NCI-H774 (cell line): ENCODE data around the gene PITPNC1.
"Not testable (repeated sequence)": the region's sequence is repeated elsewhere in the genome, so short reads cannot be mapped to it uniquely, and the experiment has no call there.

Source experiments
- DNase-seq: peaks from one replicate; lab custom pipeline; 2025; lab: John Stamatoyannopoulos, UW

The PITPNC1 gene

DNA sequence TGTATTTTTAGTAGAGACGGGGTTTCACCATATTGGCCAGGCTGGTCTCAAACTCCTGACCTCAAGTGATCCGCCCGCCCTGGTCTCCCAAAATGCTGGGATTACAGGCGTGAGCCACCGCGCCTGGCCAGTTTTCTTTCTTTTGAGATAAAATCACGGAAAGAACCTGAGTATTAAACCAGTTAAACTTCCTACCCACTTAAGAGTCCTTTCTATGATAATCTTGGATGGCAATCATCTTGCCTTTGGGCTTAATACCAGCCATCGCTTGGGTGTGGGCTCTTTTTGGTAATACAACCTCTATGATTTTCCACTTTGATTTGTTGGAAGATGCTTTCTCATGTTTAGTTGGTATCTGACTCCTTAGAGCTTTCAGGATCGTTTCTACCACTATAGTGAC is 24.0 kb downstream of the PITPNC1 start:
- no peak for DNase-seq

GRCh38 chr17:67401598-67402504 is 24.8 kb downstream of the PITPNC1 start:
- no peak for DNase-seq

- no peak for DNase-seq
Observed at GRCh38 chr17:67403065-67403464, 26.0 kb downstream of the PITPNC1 start.

- DNase-seq, result no peak
Observed at GRCh38 chr17:67403483-67403882, 26.4 kb downstream of the PITPNC1 start.

DNA sequence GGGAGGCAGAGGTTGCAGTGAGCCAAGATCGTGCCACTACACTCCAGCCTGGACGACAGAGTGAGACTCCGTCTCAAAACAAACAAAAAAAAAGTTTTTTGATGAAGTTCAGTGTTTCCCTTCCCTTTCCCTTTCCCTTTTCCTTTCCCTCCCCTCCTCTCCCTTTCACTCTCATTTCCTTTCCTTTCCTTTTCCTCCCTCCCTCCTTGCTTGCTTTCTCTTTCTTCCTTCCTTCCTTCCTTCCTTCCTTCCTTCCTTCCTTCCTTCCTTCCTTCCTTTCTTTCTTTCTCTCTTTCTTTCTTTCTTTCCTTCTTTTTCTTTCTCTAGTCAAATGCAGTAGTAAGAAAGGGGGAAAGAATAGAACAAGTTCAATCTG is 31.4 kb downstream of the PITPNC1 start:
- not testable (repeated sequence) for DNase-seq

- no peak for DNase-seq
Observed at GRCh38 chr17:67411397-67411796, 34.3 kb downstream of the PITPNC1 start.

GRCh38 chr17:67412032-67412431 is 35.0 kb downstream of the PITPNC1 start:
- DNase-seq, result no peak

DNA sequence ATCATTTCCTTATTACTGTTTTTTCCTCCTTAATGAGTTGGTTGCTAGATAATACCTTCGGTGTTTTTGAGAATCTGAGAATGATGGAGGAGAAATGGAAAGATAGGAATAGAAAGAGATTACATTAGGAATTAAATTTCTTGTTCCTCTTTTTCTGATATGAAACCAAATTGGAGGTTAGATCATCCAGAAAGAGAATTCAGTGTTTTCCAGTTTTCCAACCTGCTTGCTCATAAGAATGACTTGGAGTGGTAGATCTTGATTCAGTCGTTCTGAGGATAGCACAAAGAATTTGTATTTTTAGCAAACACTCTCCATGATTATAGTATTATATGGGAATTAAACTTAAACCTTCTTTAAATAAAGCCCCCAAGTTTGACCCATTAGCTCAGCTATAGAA is 35.9 kb downstream of the PITPNC1 start:
- DNase-seq, result no peak

DNA sequence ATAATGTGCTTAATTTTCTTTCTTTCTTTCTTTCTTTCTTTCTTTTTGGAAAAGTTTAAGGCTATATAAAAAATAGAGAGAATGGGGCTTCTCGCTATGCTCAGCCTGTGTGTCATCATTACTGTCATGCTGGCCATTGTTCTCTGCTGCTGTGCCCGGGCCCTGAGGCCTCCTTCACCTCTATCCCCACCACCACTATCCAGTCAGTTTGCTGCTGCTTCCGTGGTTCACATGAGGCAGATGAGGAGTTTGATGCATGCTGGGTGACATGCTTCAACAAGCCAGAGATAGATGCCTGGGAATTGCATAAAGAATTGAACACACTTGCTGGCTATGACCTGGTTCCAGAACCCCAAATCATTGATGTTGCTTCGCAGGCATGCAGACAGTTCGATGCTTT is 36.3 kb downstream of the PITPNC1 start:
- no peak for DNase-seq

DNA sequence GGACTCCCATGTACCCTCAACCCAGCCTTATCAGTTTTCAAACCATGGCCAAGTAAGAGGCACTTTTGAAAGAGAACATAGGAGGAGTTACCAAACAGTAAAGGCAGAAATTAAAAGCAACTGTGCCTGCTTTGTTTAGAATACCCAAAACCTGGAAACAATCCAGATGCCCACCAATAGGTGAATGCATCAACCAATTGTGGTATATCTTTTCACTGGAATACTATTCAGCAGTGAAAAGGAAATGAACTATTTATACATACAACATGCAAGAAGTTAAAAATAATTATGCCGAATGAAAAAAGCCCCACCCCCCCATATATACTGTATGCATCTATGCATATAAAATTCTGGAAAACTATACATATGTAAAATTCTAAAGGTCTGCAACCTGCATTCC is 37.0 kb downstream of the PITPNC1 start:
- no peak for DNase-seq

DNA sequence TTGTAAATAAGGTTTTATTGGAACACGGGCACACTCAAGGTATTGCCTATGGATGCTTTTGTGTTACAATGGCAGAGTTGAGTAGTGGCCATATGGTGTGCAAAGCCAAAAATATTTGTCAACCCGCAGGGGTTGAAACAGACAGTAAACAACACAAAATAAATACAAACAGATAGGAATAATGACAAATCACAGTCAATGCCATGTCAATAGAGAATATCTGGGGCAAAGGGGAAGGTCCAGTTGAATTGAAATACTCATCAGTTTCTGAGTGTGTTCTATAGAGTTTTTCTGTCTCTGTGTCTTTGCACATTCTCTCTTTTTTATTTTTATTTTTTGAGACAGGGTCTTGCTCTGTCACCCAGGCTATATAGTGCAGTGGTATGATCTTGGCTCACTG is 37.5 kb downstream of the PITPNC1 start:
- DNase-seq, result no peak

DNA sequence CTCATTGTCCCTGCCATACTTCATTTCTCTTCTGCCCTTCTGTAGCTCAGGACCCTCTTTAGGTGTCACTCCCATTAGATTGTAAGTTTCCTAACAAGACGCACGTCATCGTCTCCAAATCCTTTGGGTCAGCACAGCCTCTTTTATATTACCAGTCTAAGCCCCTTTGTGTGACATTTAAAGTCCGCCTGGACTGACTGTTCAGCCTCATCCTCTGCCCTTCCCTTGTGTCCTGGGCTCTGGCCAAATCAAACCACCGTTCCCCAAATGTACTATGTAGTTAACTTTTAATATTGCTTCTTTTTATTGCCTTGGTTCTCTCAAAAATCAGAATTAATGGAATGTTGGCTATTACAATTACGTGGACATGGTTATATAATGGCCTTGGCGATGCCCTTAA is 38.2 kb downstream of the PITPNC1 start:
- no peak for DNase-seq

DNA sequence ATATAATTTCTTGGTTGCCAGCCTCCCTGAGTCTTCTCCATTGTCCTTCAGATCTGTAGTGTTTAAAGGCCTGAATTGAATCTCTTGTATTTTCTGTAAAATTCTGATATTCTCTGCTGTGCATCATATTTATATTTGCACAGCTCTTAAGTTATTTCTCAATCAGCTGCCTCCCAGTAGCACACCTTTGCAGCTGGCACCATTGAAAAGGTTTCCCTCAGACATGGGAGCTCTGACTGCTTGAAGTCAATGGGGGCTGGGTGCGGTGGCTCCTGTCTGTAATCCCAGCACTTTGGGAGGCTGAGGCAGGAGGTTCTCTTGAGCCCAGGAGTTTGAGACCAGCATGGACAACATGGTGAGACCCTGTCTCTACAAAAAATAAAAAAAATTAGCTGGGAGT is 40.4 kb downstream of the PITPNC1 start:
- DNase-seq, result no peak

DNA sequence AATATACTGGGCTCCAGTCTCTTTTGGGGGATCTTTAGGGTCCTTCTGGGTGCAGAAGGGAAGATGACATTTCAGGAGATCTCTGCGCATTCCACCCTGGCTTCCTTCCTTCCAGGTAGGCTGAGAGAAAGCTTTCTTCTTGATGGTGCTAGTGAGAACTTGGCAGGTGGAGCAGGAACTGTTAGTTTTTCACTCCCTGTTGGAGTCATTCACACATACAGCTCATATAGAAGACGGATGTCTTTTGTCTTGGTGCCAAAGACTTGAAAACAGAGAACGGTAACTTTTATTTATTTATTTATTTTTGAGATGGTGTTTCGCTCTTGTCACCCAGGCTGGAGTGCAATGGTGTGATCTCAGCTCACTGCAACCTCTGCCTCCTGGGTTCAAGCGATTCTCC is 43.9 kb downstream of the PITPNC1 start:
- no peak for DNase-seq

GRCh38 chr17:67421869-67422273 is 44.8 kb downstream of the PITPNC1 start:
- no peak for DNase-seq

- DNase-seq, result not testable (repeated sequence)
Observed at GRCh38 chr17:67422296-67422695, 45.2 kb downstream of the PITPNC1 start.

- no peak for DNase-seq
Observed at GRCh38 chr17:67422897-67423296, 45.8 kb downstream of the PITPNC1 start.

- no peak for DNase-seq
Observed at GRCh38 chr17:67425571-67426160, 48.6 kb downstream of the PITPNC1 start.

DNA sequence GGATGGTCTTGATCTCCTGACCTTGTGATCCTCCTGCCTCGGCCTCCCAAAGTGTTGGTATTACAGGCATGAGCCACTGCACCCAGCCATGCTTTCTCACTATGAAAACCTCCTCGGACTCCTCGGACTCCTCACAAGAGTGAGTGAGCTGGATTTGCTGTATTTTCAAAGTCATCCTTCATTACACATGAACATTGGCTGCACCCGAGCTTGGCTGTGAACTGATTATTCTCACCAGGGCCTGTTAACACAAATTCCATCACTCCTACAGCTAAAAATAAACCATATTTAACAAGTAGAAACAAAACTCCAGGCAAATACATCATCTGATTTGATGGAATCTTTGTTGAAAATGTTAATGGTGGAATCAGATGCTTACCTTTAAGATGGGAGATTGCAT is 50.3 kb downstream of the PITPNC1 start:
- DNase-seq, result no peak

GRCh38 chr17:67430515-67430914 is 53.4 kb downstream of the PITPNC1 start:
- not testable (repeated sequence) for DNase-seq

DNA sequence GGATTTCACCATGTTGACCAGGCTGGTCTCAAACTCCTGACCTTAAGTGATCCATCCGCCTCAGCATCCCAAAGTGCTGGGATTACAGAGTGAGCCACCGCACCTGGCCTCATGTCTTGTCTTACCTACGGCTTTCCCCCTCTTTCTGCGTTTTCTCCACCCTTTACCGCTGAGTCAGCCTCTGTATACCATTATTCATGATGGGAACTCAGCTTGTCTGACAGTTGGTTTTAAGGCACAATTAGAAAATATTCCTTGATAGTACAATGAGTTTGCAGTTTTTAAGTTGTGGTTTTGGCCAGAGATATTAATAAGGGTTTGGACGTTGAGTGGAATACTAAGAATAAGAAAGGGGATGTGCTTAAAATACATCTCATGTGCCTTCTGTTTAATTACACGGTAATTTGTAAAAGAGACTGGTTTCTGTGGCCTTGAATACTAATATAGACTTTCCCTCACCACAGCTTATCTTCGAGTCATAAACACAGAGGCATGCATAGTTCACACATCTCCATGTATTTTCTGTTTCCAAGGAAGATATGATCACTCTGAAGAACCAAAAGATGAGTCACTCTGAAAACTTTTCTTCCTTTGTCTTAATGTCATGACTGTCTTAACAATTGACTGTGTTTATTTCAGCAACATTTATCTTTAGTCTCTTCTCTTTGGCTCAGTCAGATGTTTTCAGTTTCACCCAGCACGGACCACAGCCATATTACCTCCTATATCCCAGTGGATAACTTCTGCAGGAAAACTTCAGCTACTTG is 54.4 kb downstream of the PITPNC1 start:
- DNase-seq, result no peak

DNA sequence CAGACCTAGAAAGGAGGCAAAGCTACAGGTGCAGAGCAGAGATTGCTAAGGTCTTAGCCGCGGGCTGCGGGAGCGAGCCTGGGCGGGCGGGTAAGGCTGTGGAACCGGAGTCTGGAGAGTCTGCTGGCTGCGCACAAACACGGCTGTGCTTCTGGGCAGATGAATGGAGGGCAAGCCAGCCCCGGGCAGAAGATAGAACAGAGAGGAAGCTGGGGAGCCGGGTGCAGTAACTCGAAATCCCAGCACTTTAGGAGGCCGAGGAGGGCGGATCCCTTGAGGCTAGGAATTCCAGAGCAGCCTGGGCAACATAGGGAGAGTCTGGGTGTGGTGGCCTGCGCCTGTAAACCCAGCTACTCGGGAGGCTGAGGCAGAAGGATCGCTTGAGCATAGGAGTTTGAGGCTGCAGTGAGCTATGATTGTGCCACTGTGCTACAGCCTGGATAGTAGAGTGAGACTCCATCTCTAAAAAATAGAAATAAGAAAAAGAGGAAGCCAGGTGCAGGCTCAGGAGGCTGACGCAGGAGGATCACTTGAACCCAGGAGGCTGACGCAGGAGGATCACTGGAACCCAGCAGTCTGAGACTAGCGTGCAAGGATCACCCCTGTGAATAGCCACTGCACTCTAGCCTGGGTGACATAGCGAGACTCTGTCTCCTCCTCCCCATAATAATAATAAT is 56.3 kb downstream of the PITPNC1 start:
- no peak for DNase-seq
